K562 (cell line): ENCODE measurements around the gene KMT2E. TPM values are rescaled to one million over a fixed set of nuclear protein-coding genes. Genes with fewer than 3 reads are reported as not detected.

Source experiments
- CBFA2T3 ChIP-seq: fragments of 450-650 bp; IDR thresholded peaks from 2 replicates; pipeline ENCODE4 v1.6.1; 2017
- EHMT2 ChIP-seq: fragments of 450-650 bp; IDR thresholded peaks from 2 replicates; pipeline ENCODE4 v1.6.1; 2018; ENCODE audit warnings: antibody characterized with exemption
- NCOA1 ChIP-seq: fragments of 450-650 bp; IDR thresholded peaks from 2 replicates; pipeline ENCODE4 v1.6.1; 2016; ENCODE audit warnings: low read depth
- NR4A1 ChIP-seq, 2 experiments: fragments of 250-450 bp in 1 of 2; fragments of 450-650 bp in 1 of 2; sonication (Bioruptor Pico) in 1 of 2; IDR thresholded peaks; 2 replicates each; pipeline versions ENCODE4 v1.4.0 to v1.6.1; 2016 to 2020; ENCODE audit warnings: mild to moderate bottlenecking in 2 of 2, missing compliant biosample characterization in 1 of 2, missing genetic modification characterization in 1 of 2, moderate library complexity in 1 of 2
- SMARCA4 ChIP-seq: fragments of 450-650 bp; IDR thresholded peaks from 2 replicates; pipeline ENCODE4 v1.6.1; 2016
- ZNF165 ChIP-seq: fragments of 250-450 bp; sonication (Bioruptor Pico); IDR thresholded peaks from 2 replicates; pipeline ENCODE4 v1.4.0; 2020; ENCODE audit warnings: borderline replicate concordance
- ZNF311 ChIP-seq: fragments of 250-450 bp; sonication (Bioruptor Pico); IDR thresholded peaks from 2 replicates; pipeline ENCODE4 v1.4.0; 2020; ENCODE audit warnings: mild to moderate bottlenecking, moderate library complexity
- polyA plus RNA-seq, 8 experiments: library from polyadenylated mRNA; depleted of rRNA in 4 of 8; stranded (reverse) in 5 of 8; unstranded in 3 of 8; fragments of >200 nt; fragmentation: Nextera tagmentation in 2 of 8; fragmentation: Illumina TruSeq in 1 of 8; extraction: Ambion mirVana in 2 of 8; extraction: Trizol in 1 of 8; gene quantifications; 2 replicates each; pipeline versions ENCODE4 v1.2.1 to v1.2.3, GENCODE V29; 2011 to 2014; ENCODE audit warnings: inconsistent platforms in 1 of 8, missing spikeins in 1 of 8
- total RNA-seq, 7 experiments: library from RNA; depleted of rRNA in 6 of 7; stranded (reverse); fragments of >200 nt in 6 of 7; fragmentation: Illumina TruSeq in 2 of 7; extraction: Trizol in 2 of 7; gene quantifications; 2 replicates each; pipeline versions ENCODE4 v1.2.1 to v1.2.3, GENCODE V29; 2011 to 2021; ENCODE audit warnings: low replicate concordance in 1 of 7
- TF ChIP-seq, protein P1 (sequence below): fragments of 450-650 bp; IDR thresholded peaks from 2 replicates; pipeline ENCODE4 v1.6.1; 2016; ENCODE audit warnings: mild to moderate bottlenecking, moderate library complexity
- TF ChIP-seq, protein P2 (sequence below): sonication (generic); formaldehyde crosslinking; IDR thresholded peaks from 2 replicates; pipeline ENCODE4 v1.8.1; 2023; ENCODE audit warnings: missing genetic modification reagents, mild to moderate bottlenecking, borderline replicate concordance
- TF ChIP-seq, protein P3 (sequence below): fragments of 250-450 bp; sonication (Bioruptor Pico); IDR thresholded peaks from 2 replicates; pipeline ENCODE4 v1.8.0; 2021; ENCODE audit warnings: moderate library complexity, mild to moderate bottlenecking, inconsistent platforms

Gene KMT2E
- total and polyA plus RNA-seq, 9 of the 15 experiments (the other 6 are each of a cell fraction or from before 2014, with no cell fraction given) = 8.9 to 55.3 (median 38.1) TPM

DNA sequence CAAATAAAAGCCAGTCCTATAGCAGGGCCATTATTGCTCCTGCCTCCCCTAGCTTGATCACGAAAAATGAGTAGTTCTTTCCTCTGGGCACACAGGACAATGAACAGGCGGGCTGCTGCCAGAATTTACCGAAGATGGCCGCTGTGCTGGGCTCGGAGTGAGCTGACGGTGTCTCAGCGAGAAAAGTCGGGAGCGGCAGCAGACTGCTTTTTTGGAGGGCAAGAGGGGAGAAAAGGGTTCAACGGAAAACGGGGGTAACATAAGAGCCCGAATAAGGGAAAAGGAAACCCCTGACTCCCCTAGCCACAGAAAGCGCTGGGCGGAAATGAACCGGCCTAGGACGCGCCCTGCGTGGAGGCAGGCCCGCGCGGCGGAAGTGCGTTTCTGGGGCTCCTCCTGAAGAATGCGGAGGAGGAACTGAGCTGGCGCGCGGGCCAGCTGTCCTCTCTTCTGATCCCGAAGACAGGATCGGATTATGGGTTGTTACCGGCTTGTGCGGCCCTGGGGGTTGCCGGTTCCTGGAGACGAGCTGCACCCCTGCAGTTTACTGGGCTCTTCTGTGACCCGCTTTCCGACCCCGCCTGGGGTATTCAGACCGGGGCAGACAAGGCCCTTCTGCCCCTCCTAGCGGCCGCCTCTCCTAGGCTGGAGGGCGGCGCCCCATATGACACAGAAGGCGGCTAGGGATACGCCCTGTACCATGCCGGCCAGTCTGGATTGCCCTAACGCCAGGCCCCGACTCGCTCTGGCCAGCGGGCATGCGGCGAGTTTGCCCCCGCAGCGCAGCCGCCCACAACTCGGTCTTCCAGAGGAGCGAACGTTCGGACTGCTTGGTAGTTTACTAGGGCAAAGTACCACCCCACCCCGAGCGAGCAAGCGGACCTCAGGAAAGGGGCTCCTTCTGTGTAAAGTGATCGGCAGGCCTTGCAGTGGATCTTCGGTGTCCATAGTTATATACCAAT is 30.1 kb upstream of the KMT2E start (continued):
- TF ChIP-seq, protein P1, sequence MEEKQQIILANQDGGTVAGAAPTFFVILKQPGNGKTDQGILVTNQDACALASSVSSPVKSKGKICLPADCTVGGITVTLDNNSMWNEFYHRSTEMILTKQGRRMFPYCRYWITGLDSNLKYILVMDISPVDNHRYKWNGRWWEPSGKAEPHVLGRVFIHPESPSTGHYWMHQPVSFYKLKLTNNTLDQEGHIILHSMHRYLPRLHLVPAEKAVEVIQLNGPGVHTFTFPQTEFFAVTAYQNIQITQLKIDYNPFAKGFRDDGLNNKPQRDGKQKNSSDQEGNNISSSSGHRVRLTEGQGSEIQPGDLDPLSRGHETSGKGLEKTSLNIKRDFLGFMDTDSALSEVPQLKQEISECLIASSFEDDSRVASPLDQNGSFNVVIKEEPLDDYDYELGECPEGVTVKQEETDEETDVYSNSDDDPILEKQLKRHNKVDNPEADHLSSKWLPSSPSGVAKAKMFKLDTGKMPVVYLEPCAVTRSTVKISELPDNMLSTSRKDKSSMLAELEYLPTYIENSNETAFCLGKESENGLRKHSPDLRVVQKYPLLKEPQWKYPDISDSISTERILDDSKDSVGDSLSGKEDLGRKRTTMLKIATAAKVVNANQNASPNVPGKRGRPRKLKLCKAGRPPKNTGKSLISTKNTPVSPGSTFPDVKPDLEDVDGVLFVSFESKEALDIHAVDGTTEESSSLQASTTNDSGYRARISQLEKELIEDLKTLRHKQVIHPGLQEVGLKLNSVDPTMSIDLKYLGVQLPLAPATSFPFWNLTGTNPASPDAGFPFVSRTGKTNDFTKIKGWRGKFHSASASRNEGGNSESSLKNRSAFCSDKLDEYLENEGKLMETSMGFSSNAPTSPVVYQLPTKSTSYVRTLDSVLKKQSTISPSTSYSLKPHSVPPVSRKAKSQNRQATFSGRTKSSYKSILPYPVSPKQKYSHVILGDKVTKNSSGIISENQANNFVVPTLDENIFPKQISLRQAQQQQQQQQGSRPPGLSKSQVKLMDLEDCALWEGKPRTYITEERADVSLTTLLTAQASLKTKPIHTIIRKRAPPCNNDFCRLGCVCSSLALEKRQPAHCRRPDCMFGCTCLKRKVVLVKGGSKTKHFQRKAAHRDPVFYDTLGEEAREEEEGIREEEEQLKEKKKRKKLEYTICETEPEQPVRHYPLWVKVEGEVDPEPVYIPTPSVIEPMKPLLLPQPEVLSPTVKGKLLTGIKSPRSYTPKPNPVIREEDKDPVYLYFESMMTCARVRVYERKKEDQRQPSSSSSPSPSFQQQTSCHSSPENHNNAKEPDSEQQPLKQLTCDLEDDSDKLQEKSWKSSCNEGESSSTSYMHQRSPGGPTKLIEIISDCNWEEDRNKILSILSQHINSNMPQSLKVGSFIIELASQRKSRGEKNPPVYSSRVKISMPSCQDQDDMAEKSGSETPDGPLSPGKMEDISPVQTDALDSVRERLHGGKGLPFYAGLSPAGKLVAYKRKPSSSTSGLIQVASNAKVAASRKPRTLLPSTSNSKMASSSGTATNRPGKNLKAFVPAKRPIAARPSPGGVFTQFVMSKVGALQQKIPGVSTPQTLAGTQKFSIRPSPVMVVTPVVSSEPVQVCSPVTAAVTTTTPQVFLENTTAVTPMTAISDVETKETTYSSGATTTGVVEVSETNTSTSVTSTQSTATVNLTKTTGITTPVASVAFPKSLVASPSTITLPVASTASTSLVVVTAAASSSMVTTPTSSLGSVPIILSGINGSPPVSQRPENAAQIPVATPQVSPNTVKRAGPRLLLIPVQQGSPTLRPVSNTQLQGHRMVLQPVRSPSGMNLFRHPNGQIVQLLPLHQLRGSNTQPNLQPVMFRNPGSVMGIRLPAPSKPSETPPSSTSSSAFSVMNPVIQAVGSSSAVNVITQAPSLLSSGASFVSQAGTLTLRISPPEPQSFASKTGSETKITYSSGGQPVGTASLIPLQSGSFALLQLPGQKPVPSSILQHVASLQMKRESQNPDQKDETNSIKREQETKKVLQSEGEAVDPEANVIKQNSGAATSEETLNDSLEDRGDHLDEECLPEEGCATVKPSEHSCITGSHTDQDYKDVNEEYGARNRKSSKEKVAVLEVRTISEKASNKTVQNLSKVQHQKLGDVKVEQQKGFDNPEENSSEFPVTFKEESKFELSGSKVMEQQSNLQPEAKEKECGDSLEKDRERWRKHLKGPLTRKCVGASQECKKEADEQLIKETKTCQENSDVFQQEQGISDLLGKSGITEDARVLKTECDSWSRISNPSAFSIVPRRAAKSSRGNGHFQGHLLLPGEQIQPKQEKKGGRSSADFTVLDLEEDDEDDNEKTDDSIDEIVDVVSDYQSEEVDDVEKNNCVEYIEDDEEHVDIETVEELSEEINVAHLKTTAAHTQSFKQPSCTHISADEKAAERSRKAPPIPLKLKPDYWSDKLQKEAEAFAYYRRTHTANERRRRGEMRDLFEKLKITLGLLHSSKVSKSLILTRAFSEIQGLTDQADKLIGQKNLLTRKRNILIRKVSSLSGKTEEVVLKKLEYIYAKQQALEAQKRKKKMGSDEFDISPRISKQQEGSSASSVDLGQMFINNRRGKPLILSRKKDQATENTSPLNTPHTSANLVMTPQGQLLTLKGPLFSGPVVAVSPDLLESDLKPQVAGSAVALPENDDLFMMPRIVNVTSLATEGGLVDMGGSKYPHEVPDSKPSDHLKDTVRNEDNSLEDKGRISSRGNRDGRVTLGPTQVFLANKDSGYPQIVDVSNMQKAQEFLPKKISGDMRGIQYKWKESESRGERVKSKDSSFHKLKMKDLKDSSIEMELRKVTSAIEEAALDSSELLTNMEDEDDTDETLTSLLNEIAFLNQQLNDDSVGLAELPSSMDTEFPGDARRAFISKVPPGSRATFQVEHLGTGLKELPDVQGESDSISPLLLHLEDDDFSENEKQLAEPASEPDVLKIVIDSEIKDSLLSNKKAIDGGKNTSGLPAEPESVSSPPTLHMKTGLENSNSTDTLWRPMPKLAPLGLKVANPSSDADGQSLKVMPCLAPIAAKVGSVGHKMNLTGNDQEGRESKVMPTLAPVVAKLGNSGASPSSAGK = peak; percentile 43; the same call in 1 of the 2 replicates
- TF ChIP-seq SMARCA4 = peak; percentile 84
- no peak; the same call in 1 of the 2 replicates for TF ChIP-seq CBFA2T3
- TF ChIP-seq EHMT2 = no peak
- TF ChIP-seq, protein P2, sequence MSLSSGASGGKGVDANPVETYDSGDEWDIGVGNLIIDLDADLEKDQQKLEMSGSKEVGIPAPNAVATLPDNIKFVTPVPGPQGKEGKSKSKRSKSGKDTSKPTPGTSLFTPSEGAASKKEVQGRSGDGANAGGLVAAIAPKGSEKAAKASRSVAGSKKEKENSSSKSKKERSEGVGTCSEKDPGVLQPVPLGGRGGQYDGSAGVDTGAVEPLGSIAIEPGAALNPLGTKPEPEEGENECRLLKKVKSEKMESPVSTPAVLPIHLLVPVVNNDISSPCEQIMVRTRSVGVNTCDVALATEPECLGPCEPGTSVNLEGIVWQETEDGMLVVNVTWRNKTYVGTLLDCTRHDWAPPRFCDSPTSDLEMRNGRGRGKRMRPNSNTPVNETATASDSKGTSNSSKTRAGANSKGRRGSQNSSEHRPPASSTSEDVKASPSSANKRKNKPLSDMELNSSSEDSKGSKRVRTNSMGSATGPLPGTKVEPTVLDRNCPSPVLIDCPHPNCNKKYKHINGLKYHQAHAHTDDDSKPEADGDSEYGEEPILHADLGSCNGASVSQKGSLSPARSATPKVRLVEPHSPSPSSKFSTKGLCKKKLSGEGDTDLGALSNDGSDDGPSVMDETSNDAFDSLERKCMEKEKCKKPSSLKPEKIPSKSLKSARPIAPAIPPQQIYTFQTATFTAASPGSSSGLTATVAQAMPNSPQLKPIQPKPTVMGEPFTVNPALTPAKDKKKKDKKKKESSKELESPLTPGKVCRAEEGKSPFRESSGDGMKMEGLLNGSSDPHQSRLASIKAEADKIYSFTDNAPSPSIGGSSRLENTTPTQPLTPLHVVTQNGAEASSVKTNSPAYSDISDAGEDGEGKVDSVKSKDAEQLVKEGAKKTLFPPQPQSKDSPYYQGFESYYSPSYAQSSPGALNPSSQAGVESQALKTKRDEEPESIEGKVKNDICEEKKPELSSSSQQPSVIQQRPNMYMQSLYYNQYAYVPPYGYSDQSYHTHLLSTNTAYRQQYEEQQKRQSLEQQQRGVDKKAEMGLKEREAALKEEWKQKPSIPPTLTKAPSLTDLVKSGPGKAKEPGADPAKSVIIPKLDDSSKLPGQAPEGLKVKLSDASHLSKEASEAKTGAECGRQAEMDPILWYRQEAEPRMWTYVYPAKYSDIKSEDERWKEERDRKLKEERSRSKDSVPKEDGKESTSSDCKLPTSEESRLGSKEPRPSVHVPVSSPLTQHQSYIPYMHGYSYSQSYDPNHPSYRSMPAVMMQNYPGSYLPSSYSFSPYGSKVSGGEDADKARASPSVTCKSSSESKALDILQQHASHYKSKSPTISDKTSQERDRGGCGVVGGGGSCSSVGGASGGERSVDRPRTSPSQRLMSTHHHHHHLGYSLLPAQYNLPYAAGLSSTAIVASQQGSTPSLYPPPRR (CRISPR knock-in tag) = no peak
- no peak for TF ChIP-seq ZNF165 (CRISPR knock-in tag)
- TF ChIP-seq ZNF311 (CRISPR knock-in tag) = no peak
- TF ChIP-seq NR4A1 (CRISPR knock-in tag; IDR thresholded peaks at IDR 0.05) = 0 out of 2 replicates have a peak, but pooled peaks have one; percentile 37
- TF ChIP-seq NR4A1 (tag; IDR thresholded peaks at IDR 0.05) = 0 out of 2 replicates have a peak, but pooled peaks have one; percentile 53
- TF ChIP-seq, protein P3, sequence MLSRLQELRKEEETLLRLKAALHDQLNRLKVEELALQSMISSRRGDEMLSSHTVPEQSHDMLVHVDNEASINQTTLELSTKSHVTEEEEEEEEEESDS (CRISPR knock-in tag) = no peak
- peak; percentile 69 for TF ChIP-seq NCOA1
